Stimulated activated CD4-positive, alpha-beta T cell treated with anti-CD3 and anti-CD28 coated beads, TNF-alpha, amount 100 ng/mL, for 48 hours (primary cell): ENCODE results near the gene QRFP.

Source experiments
- DNase-seq, 3 donors: peaks; one replicate each; pipeline ENCODE4 v3.0.0-alpha.2; 2020; ENCODE audit warnings: low read depth in 3 of 3

Gene QRFP

DNA sequence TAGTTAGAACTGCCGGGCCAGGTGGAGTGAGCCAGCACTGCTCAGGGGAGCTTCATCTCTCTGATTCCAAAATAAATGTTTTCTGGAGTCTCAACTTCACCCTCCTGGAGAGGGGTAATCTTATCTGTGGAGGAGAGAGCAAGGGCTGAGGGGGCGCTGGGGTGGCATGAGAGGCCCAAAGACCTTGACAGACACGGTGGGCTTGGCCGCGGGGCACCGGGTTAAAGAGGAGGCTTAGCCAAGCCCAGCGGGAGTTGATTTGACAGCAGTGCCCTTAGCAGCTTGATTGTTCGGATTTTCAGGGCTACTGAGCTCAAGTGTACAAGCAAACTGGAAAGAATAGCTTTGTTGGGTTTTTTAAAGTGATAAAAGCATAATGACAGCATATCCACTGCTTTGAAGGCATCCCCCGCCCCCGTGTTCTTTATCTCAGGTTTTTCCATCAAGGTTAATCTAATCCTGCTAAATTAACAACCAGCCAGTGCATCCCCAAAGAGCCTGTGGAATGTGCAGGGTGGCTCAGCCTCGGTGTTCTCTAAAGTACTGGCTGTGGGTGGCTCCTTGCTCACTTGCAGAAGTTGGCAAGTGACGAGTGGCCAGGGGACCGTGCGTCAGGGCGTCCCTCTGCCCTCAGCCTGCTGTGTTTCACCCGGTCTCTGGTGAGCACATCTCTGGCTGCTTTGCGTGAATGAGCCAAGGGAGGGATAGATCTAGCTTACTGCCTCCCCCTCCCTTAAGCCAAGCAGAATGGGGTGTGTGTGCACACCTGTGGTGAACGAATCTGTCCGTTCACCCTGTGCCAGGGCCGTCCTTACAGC is 5.5 kb downstream of the QRFP start:
- DNase-seq = no peak

DNA sequence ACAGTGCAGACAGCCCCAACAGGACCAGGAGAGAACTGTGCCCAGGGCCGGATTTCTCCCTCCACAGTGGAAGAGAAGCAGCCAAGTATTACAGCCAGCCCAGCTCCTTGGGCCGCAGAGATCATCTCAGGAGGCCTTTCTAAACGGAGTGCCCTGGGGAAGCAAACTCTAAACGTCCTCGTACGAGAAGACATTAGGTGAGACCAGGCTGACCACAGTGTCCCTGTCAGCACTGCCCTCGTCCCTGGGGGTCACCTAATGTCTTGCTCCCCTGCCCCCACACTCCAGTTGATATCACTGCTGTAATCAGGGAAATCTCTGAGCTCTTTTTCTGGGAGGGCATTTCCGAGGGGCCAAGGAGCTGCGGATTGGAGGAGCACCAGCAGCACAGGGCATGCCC is 6.5 kb downstream of the QRFP start:
- no peak for DNase-seq

DNA sequence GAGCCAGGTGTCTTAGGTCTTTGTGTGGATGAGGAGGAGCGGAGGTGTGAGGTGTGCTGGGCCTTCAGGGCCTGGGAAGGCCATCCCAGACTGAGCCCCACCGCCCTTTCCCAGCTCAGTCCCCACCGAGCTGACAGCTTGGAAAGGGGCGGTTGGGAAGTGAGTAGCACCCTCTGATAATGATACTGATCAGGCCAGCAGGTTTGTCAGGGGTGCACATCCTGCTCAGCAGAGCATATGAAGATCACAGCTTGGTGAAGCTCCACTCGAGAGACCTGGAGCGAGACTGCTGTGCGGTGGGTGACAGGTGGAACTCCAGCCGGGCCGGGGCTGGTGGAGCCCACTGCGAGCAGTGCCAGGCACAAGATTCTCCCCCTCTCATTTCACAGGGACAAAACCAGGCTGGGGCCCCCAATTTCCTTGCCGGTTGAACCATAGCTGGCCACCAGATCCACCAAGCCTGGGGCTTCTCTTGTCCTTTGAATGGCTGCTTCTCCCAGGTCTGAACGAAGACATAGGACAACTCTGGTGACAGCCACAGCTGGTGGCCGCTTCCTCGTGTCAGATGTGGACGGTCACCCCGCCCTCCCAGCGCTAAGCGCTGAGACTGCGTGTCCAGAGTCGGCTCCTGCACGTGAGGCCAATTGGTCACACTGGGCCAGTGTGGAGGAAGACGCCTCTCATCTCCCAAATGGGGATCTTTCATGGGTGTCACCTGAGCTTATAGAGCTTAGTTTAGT is 8.3 kb downstream of the QRFP start:
- DNase-seq = no peak

DNA sequence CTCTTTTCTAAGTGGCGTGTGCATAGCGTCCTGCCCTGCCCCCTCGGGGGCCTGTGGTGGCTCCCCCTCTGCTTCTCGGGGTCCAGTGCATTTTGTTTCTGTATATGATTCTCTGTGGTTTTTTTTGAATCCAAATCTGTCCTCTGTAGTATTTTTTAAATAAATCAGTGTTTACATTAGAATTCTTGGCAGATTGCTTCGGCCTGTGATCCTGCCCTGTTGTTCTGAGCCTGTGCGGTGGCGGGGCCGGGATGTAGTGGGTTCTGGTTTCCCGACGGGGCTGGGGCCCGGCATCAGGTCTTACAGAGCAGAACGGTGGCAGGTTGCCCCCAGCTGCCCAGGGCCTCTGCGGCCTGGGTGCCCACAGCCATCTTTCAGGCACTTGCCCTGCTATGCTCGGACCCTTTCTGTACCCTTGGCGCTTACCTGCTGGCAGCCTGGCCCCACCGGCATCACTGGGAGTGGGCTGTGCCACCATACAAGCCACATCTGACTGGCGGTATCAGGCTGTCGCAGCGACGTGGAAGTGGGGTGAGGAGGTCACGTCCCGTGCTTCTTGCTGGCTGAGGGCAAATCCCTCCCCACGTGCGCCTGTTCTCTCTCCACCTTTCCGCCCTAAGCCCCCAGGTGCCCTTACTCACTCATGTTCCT is 9.0 kb downstream of the QRFP start:
- DNase-seq = no peak

DNA sequence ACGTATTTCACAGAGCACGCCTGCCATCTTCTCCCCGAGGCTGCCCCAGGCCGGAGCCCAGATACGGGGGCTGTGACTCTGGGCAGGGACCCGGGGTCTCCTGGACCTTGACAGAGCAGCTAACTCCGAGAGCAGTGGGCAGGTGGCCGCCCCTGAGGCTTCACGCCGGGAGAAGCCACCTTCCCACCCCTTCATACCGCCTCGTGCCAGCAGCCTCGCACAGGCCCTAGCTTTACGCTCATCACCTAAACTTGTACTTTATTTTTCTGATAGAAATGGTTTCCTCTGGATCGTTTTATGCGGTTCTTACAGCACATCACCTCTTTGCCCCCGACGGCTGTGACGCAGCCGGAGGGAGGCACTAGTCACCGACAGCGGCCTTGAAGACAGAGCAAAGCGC is 9.6 kb downstream of the QRFP start:
- no peak for DNase-seq

DNA sequence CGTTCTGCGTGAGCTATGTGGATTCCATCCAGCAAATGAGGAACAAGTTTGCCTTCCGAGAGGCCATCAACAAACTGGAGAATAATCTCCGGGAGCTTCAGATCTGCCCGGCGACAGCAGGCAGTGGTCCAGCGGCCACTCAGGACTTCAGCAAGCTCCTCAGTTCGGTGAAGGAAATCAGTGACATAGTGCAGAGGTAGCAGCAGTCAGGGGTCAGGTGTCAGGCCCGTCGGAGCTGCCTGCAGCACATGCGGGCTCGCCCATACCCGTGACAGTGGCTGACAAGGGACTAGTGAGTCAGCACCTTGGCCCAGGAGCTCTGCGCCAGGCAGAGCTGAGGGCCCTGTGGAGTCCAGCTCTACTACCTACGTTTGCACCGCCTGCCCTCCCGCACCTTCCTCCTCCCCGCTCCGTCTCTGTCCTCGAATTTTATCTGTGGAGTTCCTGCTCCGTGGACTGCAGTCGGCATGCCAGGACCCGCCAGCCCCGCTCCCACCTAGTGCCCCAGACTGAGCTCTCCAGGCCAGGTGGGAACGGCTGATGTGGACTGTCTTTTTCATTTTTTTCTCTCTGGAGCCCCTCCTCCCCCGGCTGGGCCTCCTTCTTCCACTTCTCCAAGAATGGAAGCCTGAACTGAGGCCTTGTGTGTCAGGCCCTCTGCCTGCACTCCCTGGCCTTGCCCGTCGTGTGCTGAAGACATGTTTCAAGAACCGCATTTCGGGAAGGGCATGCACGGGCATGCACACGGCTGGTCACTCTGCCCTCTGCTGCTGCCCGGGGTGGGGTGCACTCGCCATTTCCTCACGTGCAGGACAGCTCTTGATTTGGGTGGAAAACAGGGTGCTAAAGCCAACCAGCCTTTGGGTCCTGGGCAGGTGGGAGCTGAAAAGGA is 10.9 kb downstream of the QRFP start:
- DNase-seq = no peak

DNA sequence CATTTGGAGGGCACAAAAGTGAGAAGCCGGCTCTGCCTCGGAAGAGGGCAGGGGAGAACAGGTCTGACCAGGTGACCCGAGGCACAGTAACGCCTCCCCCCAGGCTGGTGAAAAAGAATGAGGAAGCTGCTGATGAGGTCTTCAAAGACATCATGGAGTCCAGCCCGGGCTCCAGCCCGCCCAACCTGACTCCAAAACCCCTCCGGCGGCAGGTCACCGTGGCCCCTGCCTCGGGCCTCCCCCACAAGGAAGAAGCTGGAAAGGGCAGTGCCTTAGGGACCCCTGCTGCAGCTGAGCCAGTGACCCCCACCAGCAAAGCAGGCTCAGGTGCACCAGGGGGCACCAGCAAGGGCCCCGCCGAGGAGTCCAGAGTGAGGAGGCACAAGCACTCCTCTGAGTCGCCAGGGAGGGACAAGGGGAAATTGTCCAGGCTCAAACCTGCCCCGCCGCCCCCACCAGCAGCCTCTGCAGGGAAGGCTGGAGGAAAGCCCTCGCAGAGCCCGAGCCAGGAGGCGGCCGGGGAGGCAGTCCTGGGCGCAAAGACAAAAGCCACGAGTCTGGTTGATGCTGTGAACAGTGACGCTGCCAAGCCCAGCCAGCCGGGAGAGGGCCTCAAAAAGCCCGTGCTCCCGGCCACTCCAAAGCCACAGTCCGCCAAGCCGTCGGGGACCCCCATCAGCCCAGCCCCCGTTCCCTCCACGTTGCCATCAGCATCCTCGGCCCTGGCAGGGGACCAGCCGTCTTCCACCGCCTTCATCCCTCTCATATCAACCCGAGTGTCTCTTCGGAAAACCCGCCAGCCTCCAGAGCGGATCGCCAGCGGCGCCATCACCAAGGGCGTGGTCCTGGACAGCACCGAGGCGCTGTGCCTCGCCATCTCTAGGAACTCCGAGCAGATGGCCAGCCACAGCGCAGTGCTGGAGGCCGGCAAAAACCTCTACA is 11.8 kb downstream of the QRFP start:
- DNase-seq = no peak

DNA sequence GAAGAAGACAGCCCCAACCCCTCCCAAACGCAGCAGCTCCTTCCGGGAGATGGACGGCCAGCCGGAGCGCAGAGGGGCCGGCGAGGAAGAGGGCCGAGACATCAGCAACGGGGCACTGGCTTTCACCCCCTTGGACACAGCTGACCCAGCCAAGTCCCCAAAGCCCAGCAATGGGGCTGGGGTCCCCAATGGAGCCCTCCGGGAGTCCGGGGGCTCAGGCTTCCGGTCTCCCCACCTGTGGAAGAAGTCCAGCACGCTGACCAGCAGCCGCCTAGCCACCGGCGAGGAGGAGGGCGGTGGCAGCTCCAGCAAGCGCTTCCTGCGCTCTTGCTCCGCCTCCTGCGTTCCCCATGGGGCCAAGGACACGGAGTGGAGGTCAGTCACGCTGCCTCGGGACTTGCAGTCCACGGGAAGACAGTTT is 12.5 kb downstream of the QRFP start:
- DNase-seq = no peak

DNA sequence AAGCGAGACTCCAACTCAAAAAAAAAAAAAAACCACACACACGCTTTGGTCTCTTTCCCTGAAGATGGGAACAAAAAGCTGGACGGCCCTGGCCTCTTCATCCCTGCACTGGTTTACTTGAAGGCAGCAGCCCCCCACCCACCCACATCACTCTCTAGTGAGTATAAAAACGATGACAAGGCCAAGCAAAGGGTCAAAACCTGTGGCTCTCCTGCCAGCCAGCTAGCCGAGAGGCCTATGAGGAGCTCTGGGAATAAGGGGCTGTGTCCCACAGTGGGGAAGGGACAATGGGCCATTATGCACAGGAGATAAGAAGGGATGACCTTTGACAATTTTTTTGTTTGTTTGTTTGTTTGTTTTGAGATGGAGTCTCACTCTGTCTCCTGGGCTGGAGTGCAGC is 13.1 kb downstream of the QRFP start:
- DNase-seq = no peak

DNA sequence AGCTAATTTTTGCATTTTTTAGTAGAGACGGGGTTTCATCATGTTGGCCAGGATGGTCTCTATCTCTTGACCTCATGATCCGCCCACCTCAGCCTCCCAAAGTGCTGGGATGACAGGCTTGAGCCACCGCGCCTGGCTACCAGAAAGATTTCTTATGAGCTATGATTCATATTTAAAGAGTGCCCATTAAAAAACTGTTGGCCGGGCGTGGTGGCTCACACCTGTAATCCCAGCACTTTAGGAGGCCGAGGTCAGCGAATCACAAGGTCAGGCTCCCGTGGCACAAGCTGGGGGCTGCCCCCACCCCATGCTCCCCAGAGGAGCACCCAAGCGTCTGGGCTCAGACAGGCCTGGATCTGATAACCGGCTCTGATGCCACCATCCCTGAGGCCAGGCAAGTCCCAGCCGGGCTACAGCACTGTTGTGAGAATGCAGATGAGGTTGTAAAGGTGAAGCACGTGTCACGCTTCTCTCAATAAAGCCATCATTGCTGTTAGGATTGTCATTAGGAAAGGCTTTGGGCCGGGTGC is 13.9 kb downstream of the QRFP start:
- DNase-seq = no peak

DNA sequence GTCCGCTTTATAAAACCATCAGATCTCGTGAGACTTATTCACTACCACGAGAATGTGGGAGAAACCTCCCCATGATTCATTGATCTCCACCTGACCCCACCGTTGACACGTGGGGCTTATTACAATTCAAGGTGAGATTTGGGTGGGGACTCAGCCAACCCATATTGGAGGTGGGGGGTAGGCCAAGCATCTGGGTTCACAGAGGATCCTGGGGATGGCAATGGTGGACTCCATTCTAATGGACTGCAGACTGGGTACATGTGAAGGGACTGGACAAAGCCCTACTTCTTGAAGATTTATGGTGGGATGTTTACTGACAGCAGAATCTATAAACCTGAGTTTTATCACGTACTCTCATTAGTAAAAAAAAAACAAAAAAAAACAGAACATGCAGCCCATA is 15.1 kb downstream of the QRFP start:
- no peak for DNase-seq

DNA sequence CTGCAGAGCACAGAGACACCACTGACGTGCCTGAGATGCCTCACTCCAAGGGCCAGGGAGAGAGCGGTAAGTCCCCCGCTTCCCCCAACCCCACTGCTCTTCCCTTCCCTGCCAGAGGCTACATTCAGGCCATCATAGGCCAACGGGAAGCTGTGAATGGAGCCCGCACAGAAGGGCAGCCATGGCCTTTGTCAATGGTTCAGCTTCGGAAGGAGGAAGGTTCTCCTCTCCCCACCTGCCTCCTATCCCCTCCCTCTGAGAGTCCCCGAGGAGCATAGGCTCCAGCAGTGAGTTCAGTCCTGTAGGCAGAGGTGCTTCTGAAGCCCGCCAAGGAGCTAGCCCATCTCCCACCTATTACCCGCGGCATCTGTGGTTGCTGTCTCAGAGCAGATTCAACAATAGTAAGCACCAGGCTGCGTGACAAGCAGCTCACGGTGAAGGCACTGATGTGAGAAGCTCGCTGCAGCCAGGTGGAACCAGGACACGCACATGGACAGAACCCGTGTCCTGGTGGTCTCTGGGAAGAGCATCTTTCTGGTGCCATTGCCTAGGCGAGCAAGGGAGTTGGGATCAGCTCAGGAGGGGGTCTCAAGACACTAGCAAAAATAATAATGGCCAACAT is 15.9 kb downstream of the QRFP start:
- no peak for DNase-seq

DNA sequence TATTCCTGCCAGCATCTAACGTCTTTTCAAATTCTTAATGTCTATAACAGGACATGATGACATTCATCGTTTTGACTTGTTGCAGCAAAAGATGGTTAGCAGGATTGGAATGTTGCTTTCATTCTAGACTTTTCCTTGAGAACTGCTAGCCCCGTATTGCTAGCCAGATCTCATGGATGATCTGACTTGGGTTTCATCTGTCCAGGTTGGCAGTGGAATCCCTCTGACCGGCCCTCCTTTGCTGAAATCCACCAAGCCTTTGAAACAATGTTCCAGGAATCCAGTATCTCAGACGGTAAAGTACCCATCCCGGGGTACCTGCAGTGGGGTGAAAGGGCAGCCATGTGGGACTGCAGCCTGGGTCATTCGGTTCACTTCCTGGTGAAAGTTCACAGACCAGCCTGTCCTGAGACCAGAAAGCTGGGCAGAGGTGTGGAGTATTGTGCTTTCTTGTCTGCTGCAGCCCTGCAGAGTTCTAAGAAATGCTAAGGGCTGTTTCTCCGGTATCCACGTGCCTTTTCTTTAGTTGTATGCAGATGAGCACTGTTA is 16.7 kb downstream of the QRFP start:
- DNase-seq = no peak

DNA sequence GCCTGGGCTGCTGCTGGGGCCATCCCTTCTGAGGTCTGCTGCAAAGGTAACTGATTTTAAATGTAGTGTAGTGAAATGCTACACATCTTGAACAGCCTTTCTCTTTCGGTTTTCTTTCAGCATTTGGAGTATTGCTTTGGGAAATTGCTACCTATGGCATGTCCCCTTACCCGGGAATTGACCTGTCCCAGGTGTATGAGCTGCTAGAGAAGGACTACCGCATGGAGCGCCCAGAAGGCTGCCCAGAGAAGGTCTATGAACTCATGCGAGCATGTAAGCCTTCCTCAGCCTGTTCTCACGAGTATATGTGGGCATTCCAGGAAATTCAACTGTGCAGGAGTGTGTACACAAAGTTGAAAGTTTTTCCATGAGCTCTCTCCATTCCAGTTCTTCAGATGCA is 18.3 kb downstream of the QRFP start:
- no peak for DNase-seq

DNA sequence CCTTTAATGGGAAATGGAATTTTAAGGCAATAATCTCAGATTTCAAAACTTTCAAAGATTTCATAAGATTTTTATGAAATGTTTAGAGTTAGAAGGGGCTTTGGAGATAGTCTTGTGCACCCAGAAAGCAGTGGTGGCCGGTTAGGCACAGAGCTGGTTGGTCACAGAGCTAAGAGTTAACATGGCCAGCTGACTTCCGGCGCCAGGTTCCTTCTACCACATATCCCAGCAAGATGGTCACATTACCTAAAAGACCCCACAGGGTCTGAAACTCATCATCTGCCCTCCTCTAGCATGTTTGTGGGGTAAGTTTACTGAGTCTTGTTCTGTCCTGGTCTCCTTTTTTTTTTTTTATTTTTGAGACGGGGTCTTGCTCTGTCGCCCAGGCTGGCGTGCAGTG is 19.3 kb downstream of the QRFP start:
- DNase-seq = no peak

DNA sequence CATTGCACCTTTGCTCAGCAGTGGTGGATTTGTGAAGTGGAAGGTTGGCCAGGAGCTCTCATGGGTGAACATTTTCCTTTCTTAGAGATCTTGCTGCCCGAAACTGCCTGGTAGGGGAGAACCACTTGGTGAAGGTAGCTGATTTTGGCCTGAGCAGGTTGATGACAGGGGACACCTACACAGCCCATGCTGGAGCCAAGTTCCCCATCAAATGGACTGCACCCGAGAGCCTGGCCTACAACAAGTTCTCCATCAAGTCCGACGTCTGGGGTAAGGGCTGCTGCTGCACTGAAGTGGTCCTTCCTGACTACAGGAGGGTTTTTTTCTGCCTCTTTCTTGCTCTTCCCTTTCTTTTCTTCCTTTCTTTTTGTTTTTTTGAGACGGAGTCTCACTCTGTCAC is 21.8 kb downstream of the QRFP start:
- DNase-seq = no peak

DNA sequence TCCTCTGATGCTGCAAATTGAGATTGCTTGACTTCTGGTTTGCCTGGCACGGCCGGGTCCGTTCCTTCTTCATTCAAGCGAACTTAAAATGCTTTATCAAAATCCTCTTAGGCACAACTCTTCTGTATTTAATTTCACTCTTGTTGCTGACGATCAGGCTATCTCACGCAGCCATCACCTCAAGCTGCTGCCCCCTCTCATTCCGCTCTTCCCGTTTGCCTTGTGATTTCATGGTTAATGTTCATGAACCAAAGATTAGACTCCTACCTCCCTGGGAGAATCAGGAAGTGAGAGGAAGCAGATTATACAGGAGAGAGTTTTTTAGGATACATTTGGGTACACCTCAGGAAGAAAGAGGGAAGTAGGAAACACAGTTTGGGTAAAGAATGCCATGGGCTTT is 22.6 kb downstream of the QRFP start:
- DNase-seq = no peak

DNA sequence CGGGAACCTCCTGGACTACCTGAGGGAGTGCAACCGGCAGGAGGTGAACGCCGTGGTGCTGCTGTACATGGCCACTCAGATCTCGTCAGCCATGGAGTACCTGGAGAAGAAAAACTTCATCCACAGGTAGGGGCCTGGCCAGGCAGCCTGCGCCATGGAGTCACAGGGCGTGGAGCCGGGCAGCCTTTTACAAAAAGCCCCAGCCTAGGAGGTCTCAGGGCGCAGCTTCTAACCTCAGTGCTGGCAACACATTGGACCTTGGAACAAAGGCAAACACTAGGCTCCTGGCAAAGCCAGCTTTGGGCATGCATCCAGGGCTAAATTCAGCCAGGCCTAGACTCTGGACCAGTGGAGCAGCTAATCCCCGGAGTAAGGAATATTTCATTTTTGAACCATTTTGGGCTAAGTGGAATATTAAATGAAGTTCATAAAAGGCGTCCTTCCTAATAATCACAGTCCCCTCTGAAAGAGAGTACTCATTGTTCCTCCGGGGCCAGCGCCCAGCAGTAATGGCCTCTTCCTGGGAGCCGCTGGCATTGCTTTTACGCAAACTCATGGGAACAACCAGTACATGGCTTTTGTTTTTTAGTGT is 23.6 kb downstream of the QRFP start:
- no peak for DNase-seq

DNA sequence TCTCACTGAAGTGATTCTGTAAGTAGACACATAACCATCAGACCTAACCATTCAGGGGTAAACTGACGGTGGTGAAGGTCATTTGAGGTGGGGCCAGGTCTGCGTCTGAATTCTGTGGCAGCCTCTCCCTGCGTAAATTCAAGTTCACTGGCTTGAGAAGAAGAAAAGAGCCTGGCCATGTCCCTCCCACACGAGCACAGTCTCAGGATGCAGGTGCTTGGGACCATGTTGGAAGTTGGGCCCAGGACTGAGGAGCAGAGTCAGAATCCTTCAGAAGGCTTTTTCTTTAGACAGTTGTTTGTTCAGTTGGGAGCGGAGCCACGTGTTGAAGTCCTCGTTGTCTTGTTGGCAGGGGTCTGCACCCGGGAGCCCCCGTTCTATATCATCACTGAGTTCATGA is 24.1 kb downstream of the QRFP start:
- no peak for DNase-seq
